Skin of body (tissue), 2 donors: ENCODE measurements around the gene MTHFR. TPM values are rescaled to one million over a fixed set of nuclear protein-coding genes. Genes with fewer than 3 reads are reported as not detected.

Experiments used
- DNase-seq: peaks from one replicate; lab custom pipeline; 2025; lab: John Stamatoyannopoulos, UW
- total RNA-seq: library from RNA; depleted of rRNA; stranded (reverse); fragments of >200 nt; gene quantifications from one replicate; pipeline ENCODE4 v1.2.3, GENCODE V29; 2014

Gene MTHFR
- total RNA-seq, 1 donor from 2014 or later: 22.5 TPM

GRCh38 chr1:11761285-11761684 lies 44.5 kb downstream of the MTHFR start:
- DNase-seq: no peak

GRCh38 chr1:11759791-11760190 lies 46.0 kb downstream of the MTHFR start:
- no peak for DNase-seq

- no peak for DNase-seq
These were observed 48.7 kb downstream of the MTHFR start for GRCh38 chr1:11757047-11757446.

DNA sequence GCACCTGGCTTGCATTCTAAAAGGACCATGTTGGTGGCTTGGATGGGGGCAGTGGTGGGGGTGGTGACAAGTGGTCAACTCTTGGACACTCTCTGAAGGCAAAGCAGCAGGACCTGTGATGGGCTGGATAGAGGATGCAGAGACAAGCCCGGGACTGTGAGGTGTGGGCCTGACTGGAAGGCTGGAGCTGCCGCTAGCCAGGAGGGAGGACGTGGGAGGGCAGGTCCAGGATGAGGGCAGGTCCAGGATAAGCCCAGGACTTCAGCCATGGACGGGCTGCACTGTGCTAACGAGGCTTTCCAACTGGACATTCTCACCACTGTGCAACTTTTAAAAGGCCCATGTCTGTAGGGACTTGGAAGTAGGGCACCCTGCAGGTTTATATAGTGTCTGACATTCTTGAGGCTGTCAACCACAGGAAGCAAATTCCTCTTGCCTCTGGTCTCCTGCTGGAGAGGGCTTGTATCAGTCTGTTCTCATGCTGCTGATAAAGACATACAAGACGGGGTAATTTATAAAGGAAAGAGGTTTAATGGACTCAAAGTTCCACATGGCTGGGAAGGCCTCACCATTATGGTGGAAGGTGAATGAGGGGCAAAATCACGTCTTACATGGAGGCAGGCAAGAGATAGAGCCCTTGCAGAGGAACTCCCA lies 52.1 kb downstream of the MTHFR start:
- DNase-seq: no peak

- no peak for DNase-seq
These were observed 53.2 kb downstream of the MTHFR start for GRCh38 chr1:11752359-11753088.

- DNase-seq: no peak
These were observed 54.7 kb downstream of the MTHFR start for GRCh38 chr1:11751087-11751486.

DNA sequence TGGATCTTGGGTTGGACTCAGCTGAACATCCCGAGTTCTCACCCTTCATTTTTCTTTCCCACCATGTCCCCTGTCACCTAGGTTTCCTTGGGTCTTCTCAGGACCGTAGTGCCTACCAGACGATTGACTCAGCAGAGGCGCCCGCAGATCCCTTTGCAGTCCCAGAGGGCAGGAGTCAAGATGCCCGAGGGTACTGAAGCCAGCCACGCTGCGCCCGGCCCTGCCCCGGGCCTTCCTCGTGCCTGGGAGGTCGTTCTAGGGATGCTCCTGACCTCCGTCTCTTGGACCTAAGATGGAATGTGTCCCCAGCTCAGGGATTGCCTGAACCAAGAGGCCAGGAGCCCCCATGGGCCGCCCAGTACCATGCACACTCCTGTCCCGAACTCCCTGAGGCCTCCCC lies 55.8 kb downstream of the MTHFR start:
- DNase-seq: no peak

DNA sequence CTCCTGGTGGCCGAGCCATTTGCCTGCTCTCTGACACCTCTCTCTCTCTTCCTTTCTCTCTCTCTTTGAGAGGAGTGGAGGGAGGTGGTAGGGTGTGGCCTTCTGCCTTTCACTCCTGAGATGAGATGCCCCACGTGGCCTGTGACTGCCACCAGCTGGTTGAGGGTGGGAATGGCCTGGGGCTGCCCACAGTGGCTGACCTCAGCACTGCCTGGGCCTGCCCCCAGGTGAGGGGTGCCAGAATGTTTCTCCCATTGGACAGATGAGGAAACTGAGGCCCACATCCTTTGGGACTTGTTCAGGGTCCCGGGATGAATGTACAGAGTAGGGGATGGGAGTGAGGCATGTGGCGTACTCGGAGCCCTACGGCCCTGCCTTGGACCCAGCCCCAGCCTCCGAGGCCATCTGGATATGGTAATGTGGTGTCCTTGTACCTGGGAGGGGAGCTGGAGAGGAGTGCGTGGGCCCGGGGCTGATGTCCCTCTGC lies 56.5 kb downstream of the MTHFR start:
- no peak for DNase-seq

GRCh38 chr1:11748294-11749202 lies 57.2 kb downstream of the MTHFR start:
- no peak for DNase-seq

DNA sequence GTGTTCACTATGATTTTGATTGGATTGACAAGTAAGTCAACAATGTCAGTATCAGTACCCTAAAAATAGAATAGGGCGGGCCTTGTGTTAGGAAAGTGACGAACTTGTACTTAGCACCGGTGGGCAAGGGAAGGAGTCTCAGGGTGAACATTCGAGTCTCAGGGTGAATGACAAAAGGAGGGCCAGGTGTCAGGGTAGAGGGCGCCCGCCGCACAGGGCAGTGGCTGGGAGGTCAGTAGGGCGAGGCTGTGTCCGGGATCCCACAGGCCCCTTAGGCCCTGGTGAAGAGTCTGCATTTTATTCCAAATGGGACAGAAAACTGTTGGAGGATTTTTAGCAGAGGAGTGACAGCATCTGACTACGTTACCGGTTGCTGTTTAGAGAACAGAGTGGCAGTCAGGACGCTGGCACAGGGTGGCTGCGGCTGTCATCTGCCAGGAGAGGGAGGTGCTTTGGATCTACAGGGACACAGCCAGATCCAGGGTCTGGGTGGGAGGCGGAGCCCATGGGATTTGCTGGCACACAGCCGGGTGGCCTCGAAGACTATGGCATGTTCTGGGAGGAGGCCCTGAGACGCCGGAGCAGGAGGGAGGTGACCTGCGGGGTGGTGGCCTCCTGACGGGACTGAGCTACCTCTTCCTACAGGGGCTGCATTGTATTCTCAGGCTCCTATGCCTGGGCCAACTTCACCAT lies 58.8 kb downstream of the MTHFR start:
- DNase-seq: no peak

- no peak for DNase-seq
These were observed 59.7 kb downstream of the MTHFR start for GRCh38 chr1:11746092-11746491.

DNA sequence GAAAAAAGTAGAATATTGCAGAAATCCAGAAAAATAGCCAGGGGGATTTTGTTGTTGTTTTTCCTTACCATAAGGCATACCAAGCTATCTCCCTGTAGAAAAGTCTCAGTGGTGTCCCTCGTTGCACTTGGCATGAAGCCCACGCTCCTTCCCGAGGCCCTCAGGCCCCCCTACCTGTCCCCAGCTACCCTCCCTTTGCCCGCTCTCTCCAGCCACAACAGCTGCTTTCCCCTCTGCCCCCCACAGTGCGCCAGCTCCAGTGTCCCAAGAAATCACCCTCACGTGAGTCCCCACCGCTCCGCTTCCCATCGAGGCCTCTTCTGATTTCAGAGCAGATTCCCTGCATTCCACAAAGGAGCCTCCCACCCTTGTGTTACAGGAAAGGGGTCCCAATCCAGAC lies 61.5 kb downstream of the MTHFR start:
- no peak for DNase-seq

- DNase-seq: no peak
These were observed 63.7 kb downstream of the MTHFR start for GRCh38 chr1:11741919-11742558.

DNA sequence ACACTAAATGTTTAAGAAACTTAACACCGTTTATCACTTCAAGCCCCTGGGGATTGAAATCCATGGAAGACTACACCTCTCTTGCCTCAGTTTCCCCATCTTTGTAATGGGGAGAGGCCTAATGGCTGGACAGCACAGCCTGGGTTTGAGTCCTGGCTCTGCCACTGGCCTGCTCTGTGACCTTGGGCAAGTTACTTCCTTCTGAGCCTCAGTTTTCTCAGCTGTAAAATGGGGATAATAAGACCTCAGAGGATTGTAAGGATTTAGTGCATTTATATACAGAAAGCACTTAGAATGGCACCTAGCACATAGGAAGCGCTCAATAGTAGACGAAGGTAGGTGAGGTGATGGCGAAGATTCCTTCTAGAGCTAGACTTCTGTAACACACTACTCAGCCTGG lies 64.3 kb downstream of the MTHFR start:
- no peak for DNase-seq

DNA sequence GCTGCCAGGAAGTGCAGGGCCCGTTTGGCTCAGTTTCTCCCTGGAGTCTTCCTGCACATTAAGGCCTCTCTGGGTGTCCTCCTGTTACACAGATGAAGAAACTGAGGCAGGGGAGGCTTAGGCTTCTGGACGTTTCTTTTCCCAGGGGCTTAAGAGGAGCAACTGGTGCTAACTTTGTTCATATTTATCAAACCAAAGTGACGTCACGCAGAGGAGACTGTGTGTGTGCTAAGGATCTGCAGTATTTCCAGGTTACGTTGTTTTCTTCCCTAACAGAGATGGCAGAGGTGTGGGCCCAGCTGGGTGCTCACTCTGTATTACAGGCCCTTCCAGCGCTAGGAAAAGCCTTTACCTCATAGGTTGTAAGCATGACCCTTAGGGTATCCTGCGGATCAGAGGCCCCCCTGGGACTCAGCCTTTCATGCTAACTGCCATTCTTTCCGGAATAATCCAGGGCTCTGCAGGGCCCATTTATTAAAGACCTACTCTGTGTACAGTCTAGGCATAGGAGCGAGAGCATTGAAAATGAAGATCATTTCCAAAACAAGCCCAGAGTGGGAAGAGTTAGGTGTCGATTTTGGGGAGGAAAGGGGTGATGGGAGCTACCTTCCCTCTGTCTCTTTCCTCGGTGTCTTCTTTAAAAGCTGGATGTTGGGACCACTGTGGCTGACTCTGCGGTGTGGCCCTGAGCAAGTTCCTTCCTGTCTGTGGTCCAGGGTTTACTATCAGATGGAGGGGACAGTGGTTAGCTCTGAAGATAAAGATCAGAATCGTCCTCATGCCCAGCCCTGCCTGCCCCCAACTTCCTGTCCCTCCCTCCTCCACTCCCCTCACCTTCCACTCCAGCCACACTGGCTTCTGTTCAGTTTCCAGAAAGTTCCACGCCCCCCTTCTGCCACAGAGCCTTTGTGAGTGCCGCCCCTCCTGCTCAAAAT lies 65.2 kb downstream of the MTHFR start:
- no peak for DNase-seq

GRCh38 chr1:11738783-11739182 lies 67.0 kb downstream of the MTHFR start:
- no peak for DNase-seq

- no peak for DNase-seq
These were observed 67.7 kb downstream of the MTHFR start for GRCh38 chr1:11738096-11738495.

DNA sequence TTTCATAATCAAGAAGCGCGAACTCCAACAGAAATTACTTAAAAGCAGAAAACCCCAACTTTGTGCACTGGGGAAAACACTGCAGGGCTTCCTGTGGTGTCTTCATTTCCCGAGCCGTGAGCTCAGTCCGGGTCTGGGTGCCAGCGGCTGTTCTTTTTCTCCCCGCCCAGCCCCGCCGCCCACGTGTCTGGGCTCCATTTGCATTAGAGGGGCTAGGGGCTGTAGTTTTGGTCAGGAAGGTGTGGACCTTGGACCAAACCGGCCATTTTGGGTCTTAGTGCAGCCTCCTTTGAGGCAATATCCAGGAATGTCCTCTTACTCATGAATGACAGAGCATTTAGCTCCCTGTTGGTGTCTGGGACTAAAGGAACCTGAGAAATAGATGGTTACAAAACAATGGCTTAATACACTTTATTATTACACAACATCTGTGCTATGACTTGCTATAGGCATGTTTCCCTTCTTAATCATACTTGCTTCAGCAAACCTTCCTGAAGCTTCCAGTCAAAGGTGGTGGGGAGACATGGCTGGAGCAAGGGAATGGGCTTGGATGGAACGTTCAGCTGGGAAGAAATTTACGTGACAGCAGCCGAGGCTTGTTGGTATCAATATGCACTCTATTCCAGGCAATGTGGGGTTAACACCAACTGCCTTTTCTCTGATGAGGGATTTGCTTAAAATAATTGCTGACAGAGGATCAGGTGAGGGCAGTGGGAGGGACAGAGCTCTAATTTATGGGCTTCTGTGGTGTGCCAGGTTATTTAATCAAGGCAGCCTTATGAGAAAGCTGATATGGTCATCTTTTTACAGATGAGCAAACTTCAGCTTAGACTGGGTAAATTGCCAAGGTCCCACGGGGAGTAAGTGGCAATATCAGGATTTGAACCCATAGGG lies 68.8 kb downstream of the MTHFR start:
- no peak for DNase-seq
